Glomerular endothelial cell (primary cell): ENCODE measurements around the gene MAPK1IP1L. TPM values are rescaled to one million over a fixed set of nuclear protein-coding genes. Genes with fewer than 3 reads are reported as not detected.

Source experiments
- DNase-seq: peaks from one replicate; pipeline ENCODE4 v3.0.0-alpha.2; 2011; ENCODE audit warnings: low read depth, low spot score; ENCODE audit errors: extremely low read depth
- total RNA-seq: library from RNA; depleted of rRNA; stranded (reverse); fragments of >200 nt; gene quantifications from 2 replicates; pipeline ENCODE4 v1.2.3, GENCODE V29; 2015

Gene MAPK1IP1L
- total RNA-seq, 1 donor from 2014 or later: 86.0 TPM

GRCh38 chr14:55118761-55119160, 67.3 kb downstream of the MAPK1IP1L start:
- no peak for DNase-seq

Other genes starting within 250 kb of the MAPK1IP1L start
- gene GCH1, start 148.8 kb upstream of the MAPK1IP1L start, total RNA-seq: 12.0 and 15.0 TPM in 2 replicates
- gene WDHD1, start 24.5 kb upstream of the MAPK1IP1L start, total RNA-seq: 4.2 and 5.1 TPM in 2 replicates
- 13.7 and 16.3 TPM in 2 replicates for gene SOCS4, start 24.4 kb upstream of the MAPK1IP1L start, total RNA-seq
- 38.2 and 61.0 TPM in 2 replicates for gene LGALS3, start 77.6 kb downstream of the MAPK1IP1L start, total RNA-seq
- 7.4 and 8.9 TPM in 2 replicates for gene DLGAP5, start 139.9 kb downstream of the MAPK1IP1L start, total RNA-seq
- gene FBXO34, start 219.8 kb downstream of the MAPK1IP1L start, total RNA-seq: 15.1 and 17.3 TPM in 2 replicates